ENCODE data around the gene BCL7B.
"Not testable (repeated sequence)": the region's sequence is repeated elsewhere in the genome, so short reads cannot be mapped to it uniquely, and the experiment has no call there.

Gene BCL7B

GRCh38 chr7:73557397-73558257, at the start of gene BCL7B:
Gene BCL7B (minus strand): TSS chr7:73557690. CDS start chr7:73557578, 112 bp downstream.
- peak; percentile 71 to 90 for DNase-seq

- no peak for DNase-seq
These were observed 48.2 kb upstream of the BCL7B start for GRCh38 chr7:73605601-73606220.

- no peak for DNase-seq
These were observed 45.5 kb upstream of the BCL7B start for GRCh38 chr7:73602721-73603651.

GRCh38 chr7:73599916-73600315, 42.4 kb upstream of the BCL7B start:
- DNase-seq = no peak

- no peak for DNase-seq
These were observed 41.8 kb upstream of the BCL7B start for GRCh38 chr7:73599151-73599882.

GRCh38 chr7:73597978-73598782, 40.7 kb upstream of the BCL7B start:
- no peak for DNase-seq

DNA sequence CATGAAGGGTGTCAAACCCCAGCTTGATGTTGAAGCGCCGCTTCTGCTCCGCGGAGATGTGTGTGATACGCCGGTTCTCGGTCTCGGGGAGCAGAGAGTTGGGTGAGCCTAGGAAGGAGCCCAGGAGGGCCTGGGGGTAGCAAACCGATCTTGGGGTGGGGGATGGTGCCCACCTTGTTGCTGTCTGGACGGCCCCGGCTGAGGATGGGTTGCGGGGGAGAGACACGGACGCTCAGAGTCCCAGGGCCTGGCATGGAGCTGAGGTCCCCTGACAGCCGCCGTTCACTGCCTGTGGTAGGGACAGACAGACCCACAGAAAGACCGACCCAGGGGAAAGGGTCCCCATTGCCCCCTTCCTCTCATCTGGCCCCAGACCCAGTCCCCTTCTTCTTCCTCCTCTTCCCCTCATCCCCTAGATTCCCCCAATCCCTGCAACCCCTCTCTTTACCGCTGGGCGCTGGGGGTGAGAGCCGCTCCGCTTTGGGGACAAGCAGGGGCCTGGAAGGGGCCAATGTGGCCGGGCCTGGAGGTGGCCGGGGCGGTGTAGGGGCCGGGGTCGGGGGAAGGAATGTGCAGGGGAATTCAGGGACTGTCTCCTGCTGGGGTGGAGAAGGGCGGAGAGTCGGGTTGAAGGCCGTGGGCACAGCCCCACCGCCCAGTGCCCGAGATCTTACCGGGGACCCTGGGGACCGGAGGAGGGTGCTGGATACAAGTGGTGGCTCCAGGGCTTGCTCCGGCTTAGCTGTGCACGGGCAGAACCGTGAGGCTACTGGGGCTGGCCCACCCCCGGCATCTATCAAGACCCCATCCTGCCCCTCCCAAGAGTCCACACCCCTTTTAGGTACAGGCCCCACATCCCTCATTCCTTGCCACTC, 38.9 kb upstream of the BCL7B start:
- DNase-seq = no peak

- DNase-seq = no peak
These were observed 37.9 kb upstream of the BCL7B start for GRCh38 chr7:73595358-73595757.

GRCh38 chr7:73593207-73594045, 35.9 kb upstream of the BCL7B start:
- DNase-seq = no peak

- DNase-seq = no peak
These were observed 29.4 kb upstream of the BCL7B start for GRCh38 chr7:73586911-73587310.

DNA sequence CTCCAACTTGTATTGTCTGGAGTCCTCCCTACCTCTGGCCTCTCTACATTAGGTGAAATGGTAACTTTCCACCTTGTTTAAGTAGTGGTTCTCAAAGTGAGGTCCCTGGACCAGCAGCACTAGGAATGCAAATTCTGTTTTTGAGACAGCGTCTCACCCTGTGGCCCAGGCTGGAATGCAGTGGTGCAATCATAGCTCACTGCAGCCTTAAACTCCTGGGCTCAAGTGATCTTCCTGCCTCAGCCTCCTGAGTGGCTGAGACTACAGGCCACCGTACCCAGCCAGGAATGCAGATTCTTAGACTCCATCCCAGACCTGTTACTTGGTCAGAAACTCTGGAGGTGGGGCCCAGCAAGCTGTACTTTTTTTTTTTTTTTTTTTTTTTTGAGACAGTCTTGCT, 27.7 kb upstream of the BCL7B start:
- DNase-seq = no peak

DNA sequence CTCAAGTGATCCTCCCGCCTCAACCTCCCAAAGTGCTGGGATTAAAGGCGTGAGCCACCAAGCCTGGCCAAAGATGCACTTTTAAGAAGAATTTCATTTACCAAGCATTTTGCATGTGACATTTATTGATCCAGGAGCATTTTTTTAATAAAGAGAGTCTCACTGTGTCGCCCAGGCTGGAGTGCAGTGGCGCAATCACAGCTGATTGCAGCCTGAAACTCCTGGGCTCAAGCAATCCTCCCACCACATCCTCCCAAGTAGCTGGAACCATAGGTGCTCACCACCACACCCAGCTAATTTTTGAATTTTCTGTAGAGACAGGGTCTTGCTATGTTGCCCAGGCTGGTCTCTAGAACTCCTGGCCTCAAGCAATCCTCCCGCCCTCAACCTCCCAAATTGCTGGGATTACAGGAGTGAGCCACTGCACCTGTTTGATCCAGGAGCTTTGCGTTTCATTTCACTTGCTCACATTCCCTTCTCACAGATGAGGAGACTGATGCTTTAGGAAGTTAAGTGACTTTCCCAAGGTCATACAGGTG, 25.2 kb upstream of the BCL7B start:
- DNase-seq = no peak

GRCh38 chr7:73581006-73581405, 23.5 kb upstream of the BCL7B start:
- DNase-seq = not testable (repeated sequence)

DNA sequence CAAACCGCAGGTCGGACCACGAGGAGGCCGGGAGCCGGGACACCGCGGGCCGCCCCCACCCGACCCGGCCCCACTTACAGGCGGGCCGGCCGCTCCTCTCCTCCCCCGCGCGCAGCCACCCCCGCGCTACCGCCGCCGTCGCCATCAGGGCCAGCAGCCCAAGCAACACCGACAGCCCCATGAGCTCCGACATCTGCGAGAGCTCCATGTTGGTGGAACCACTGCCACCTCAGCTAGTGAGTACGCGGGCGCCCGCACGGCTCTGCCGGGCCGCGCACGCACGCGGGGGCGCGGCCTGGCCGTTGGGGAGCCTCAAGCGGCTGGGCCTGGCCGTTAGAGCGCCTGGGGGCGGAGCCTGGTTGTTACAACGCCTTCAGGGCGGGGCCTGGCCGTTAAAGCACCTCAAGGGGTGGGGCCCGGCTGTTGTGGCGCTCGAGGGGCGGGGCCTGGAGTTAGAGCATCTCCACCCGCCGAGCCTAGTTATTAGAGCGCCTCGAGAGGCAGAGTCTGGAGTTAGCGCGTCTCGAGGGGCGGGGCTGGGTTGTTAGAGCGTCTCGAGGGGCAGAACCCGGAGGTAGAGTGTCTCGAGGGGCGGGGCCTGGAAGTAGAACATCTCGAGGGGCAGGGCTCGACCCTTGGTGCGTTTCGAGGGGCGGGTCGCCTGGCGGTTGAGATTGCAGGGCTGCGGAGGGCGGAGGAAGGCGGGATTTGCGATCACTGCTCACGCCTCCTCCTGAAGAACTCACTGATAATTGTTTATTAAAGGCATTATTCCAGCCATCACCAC, 21.0 kb upstream of the BCL7B start, which contains the start of gene TBL2:
Gene TBL2, minus strand, starts transcription at position 238 of the 787 bp plus-strand sequence. Its CDS starts 30 bp downstream, at position 208.
- DNase-seq = peak; percentile 100

- no peak for DNase-seq
These were observed 20.3 kb upstream of the BCL7B start for GRCh38 chr7:73577627-73578341.

- DNase-seq = no peak
These were observed 16.3 kb upstream of the BCL7B start for GRCh38 chr7:73573791-73574190.

- DNase-seq = no peak
These were observed 15.8 kb upstream of the BCL7B start for GRCh38 chr7:73573276-73573675.

GRCh38 chr7:73572767-73573186, 15.3 kb upstream of the BCL7B start:
- no peak for DNase-seq
